Activated CD4-positive, alpha-beta memory T cell treated with anti-CD3 and anti-CD28 coated beads, Interleukin-2, amount 10 ng/mL, durations not matched to agents 7 days and 5 days (primary cell): ENCODE measurements around the gene CEBPA. TPM values are rescaled to one million over a fixed set of nuclear protein-coding genes. Genes with fewer than 3 reads are reported as not detected.

Source experiments
- CTCF ChIA-PET: fragments of 350-600 bp; sonication (Branson Sonifier 250); formaldehyde crosslinking; loops from one replicate; lab custom pipeline; 2021; ENCODE audit warnings: antibody characterized with exemption, inconsistent platforms; lab: Charles Lee
- POLR2A ChIA-PET: fragments of 350-600 bp; sonication (Branson Sonifier 250); formaldehyde crosslinking; loops from one replicate; lab custom pipeline; 2021; ENCODE audit warnings: antibody characterized with exemption; lab: Charles Lee
- DNase-seq: peaks from one replicate; pipeline ENCODE4 v3.0.0-alpha.2; 2020
- H3K27ac Mint-ChIP-seq: one replicate; pipeline ENCODE4 v1.8.0; 2021; ENCODE audit warnings: mild to moderate bottlenecking, mixed read lengths
- H3K27me3 Mint-ChIP-seq: one replicate; pipeline ENCODE4 v1.8.0; 2021; ENCODE audit warnings: mixed read lengths
- H3K36me3 Mint-ChIP-seq: one replicate; pipeline ENCODE4 v1.8.0; 2021; ENCODE audit warnings: low read depth, mixed read lengths
- H3K4me1 Mint-ChIP-seq: one replicate; pipeline ENCODE4 v1.8.0; 2021; ENCODE audit warnings: mixed read lengths
- H3K4me3 Mint-ChIP-seq: one replicate; pipeline ENCODE4 v1.8.0; 2021; ENCODE audit warnings: mild to moderate bottlenecking, mixed read lengths
- H3K9me3 Mint-ChIP-seq: one replicate; pipeline ENCODE4 v1.8.0; 2021; ENCODE audit warnings: mixed read lengths
- total RNA-seq, 2 experiments: library from RNA; stranded (reverse); gene quantifications; one replicate each; pipeline ENCODE4 v1.2.3, GENCODE V29; 2021

CEBPA gene
- total RNA-seq = under 1 TPM; 0.18 to 0.20 TPM

- Mint-ChIP-seq H3K9me3 (no peaks in the 10 kb centered on the region), H3K4me3 (no peak within 1 kb of the TSS), H3K4me1 (peaks cover 2% of the 10 kb centered on the region), H3K36me3 (no peaks in the 10 kb centered on the region), H3K27ac (no peak within 1 kb of the TSS), H3K27me3 (peaks cover 43% of the 10 kb centered on the region)
- peak; percentile 56 for DNase-seq
- ChIA-PET CTCF (interaction anchor here (1.7 kb wide), 1 partner anchor 66 kb away, joined by 10 read pairs; no protein-coding TSS in a partner anchor), POLR2A (interaction anchor here (0.6 to 1.4 kb wide), 3 partner anchors 18 to 96 kb away, joined by 3 read pairs; no protein-coding TSS in a partner anchor)
These were observed at the start of gene CEBPA for GRCh38 chr19:33302175-33302973. Gene CEBPA (minus strand): TSS chr19:33302534. CDS start chr19:33302414, 120 bp downstream.

- H3K36me3 Mint-ChIP-seq = no peaks in the 10 kb centered on the region
- H3K9me3 Mint-ChIP-seq = peaks cover 5% of the 10 kb centered on the region
- peaks cover 11% of the 10 kb centered on the region for H3K27me3 Mint-ChIP-seq
- no peaks in the 10 kb centered on the region for H3K4me1 Mint-ChIP-seq
- DNase-seq = no peak
- H3K27ac Mint-ChIP-seq = no peak overlapping the region
- H3K4me3 Mint-ChIP-seq = no peak overlapping the region
- POLR2A ChIA-PET = no interaction called here
- CTCF ChIA-PET = interaction anchor here (0.6 kb wide), 1 partner anchor 378 kb away, joined by 5 read pairs; no protein-coding TSS in a partner anchor
These were observed 48.4 kb upstream of the CEBPA start for GRCh38 chr19:33350538-33351309.

- Mint-ChIP-seq H3K4me1 (no peaks in the 10 kb centered on the region), H3K27ac (no peak overlapping the region), H3K4me3 (no peak overlapping the region), H3K27me3 (peaks cover 12% of the 10 kb centered on the region), H3K9me3 (no peaks in the 10 kb centered on the region), H3K36me3 (no peaks in the 10 kb centered on the region)
- DNase-seq = no peak
- POLR2A ChIA-PET = no interaction called here
- CTCF ChIA-PET = interaction anchor here (0.6 kb wide), 1 partner anchor 127 kb away, joined by 3 read pairs; no protein-coding TSS in a partner anchor
These were observed 47.3 kb upstream of the CEBPA start for GRCh38 chr19:33349319-33350289.

GRCh38 chr19:33348301-33349010 is 46.1 kb upstream of the CEBPA start:
- H3K36me3 Mint-ChIP-seq = no peaks in the 10 kb centered on the region
- H3K27ac Mint-ChIP-seq = no peak overlapping the region
- DNase-seq = no peak
- CTCF ChIA-PET = interaction anchor here (0.6 kb wide), 1 partner anchor 56 kb away, joined by 4 read pairs; no protein-coding TSS in a partner anchor
- H3K27me3 Mint-ChIP-seq = peaks cover 15% of the 10 kb centered on the region
- no peaks in the 10 kb centered on the region for H3K4me1 Mint-ChIP-seq
- H3K4me3 Mint-ChIP-seq = no peak overlapping the region
- POLR2A ChIA-PET = no interaction called here
- no peaks in the 10 kb centered on the region for H3K9me3 Mint-ChIP-seq

- no peak for DNase-seq
- ChIA-PET POLR2A (no interaction called here), CTCF (no interaction called here)
- Mint-ChIP-seq H3K36me3 (no peaks in the 10 kb centered on the region), H3K4me1 (no peaks in the 10 kb centered on the region), H3K9me3 (no peaks in the 10 kb centered on the region), H3K27ac (no peak overlapping the region), H3K27me3 (peaks cover 23% of the 10 kb centered on the region), H3K4me3 (no peak overlapping the region)
These were observed 45.0 kb upstream of the CEBPA start for GRCh38 chr19:33347300-33347699.

- CTCF ChIA-PET = no interaction called here
- Mint-ChIP-seq H3K36me3 (no peaks in the 10 kb centered on the region), H3K4me3 (no peak overlapping the region), H3K9me3 (no peaks in the 10 kb centered on the region), H3K4me1 (no peaks in the 10 kb centered on the region), H3K27ac (no peak overlapping the region), H3K27me3 (peaks cover 25% of the 10 kb centered on the region)
- no peak for DNase-seq
- POLR2A ChIA-PET = no interaction called here
These were observed 44.3 kb upstream of the CEBPA start for GRCh38 chr19:33346665-33347064.

GRCh38 chr19:33345163-33345562 is 42.8 kb upstream of the CEBPA start:
- Mint-ChIP-seq H3K9me3 (no peaks in the 10 kb centered on the region), H3K36me3 (no peaks in the 10 kb centered on the region), H3K4me1 (no peaks in the 10 kb centered on the region), H3K4me3 (no peak overlapping the region), H3K27me3 (peaks cover 34% of the 10 kb centered on the region), H3K27ac (no peak overlapping the region)
- POLR2A ChIA-PET = no interaction called here
- no peak for DNase-seq
- CTCF ChIA-PET = no interaction called here

GRCh38 chr19:33344573-33344925 is 42.2 kb upstream of the CEBPA start:
- H3K27ac Mint-ChIP-seq = no peak overlapping the region
- no peaks in the 10 kb centered on the region for H3K36me3 Mint-ChIP-seq
- H3K27me3 Mint-ChIP-seq = peaks cover 36% of the 10 kb centered on the region
- ChIA-PET CTCF (no interaction called here), POLR2A (interaction anchor here (1.2 kb wide), 1 partner anchor 169 kb away, joined by 3 read pairs; no protein-coding TSS in a partner anchor)
- no peak overlapping the region for H3K4me3 Mint-ChIP-seq
- DNase-seq = no peak
- no peaks in the 10 kb centered on the region for H3K4me1 Mint-ChIP-seq
- no peaks in the 10 kb centered on the region for H3K9me3 Mint-ChIP-seq

GRCh38 chr19:33343859-33344572 is 41.7 kb upstream of the CEBPA start:
- Mint-ChIP-seq H3K36me3 (no peaks in the 10 kb centered on the region), H3K4me3 (no peak overlapping the region), H3K4me1 (no peaks in the 10 kb centered on the region), H3K27ac (no peak overlapping the region), H3K9me3 (no peaks in the 10 kb centered on the region), H3K27me3 (peaks cover 40% of the 10 kb centered on the region)
- POLR2A ChIA-PET = interaction anchor here (1.2 kb wide), 1 partner anchor 168 kb away, joined by 3 read pairs; no protein-coding TSS in a partner anchor
- DNase-seq = no peak
- CTCF ChIA-PET = no interaction called here

- ChIA-PET POLR2A (interaction anchor here (1.2 kb wide), 1 partner anchor 168 kb away, joined by 3 read pairs; no protein-coding TSS in a partner anchor), CTCF (no interaction called here)
- no peak for DNase-seq
- no peaks in the 10 kb centered on the region for H3K36me3 Mint-ChIP-seq
- H3K27ac Mint-ChIP-seq = no peak overlapping the region
- H3K27me3 Mint-ChIP-seq = peaks cover 44% of the 10 kb centered on the region
- no peaks in the 10 kb centered on the region for H3K9me3 Mint-ChIP-seq
- H3K4me3 Mint-ChIP-seq = no peak overlapping the region
- no peaks in the 10 kb centered on the region for H3K4me1 Mint-ChIP-seq
These were observed 41.0 kb upstream of the CEBPA start for GRCh38 chr19:33343301-33343700.

- DNase-seq = no peak
- POLR2A ChIA-PET = interaction anchor here (0.7 kb wide), 1 partner anchor 41 kb away, joined by 3 read pairs; no protein-coding TSS in a partner anchor
- peaks cover 46% of the 10 kb centered on the region for H3K27me3 Mint-ChIP-seq
- CTCF ChIA-PET = interaction anchor here (0.6 kb wide), 1 partner anchor 30 kb away, joined by 3 read pairs; no protein-coding TSS in a partner anchor
- no peak overlapping the region for H3K27ac Mint-ChIP-seq
- no peak overlapping the region for H3K4me3 Mint-ChIP-seq
- no peaks in the 10 kb centered on the region for H3K36me3 Mint-ChIP-seq
- H3K9me3 Mint-ChIP-seq = no peaks in the 10 kb centered on the region
- H3K4me1 Mint-ChIP-seq = no peaks in the 10 kb centered on the region
These were observed 38.7 kb upstream of the CEBPA start for GRCh38 chr19:33340991-33341390.
